Stimulated activated CD4-positive, alpha-beta T cell treated with anti-CD3 and anti-CD28 coated beads, Interleukin-15, amount 100 ng/mL, for 48 hours (primary cell): ENCODE results near the gene CAPS2.

Experiments
- DNase-seq, 2 donors: peaks; one replicate each; pipeline ENCODE4 v3.0.0-alpha.2; 2020; ENCODE audit warnings: low read depth in 2 of 2

CAPS2 gene

DNA sequence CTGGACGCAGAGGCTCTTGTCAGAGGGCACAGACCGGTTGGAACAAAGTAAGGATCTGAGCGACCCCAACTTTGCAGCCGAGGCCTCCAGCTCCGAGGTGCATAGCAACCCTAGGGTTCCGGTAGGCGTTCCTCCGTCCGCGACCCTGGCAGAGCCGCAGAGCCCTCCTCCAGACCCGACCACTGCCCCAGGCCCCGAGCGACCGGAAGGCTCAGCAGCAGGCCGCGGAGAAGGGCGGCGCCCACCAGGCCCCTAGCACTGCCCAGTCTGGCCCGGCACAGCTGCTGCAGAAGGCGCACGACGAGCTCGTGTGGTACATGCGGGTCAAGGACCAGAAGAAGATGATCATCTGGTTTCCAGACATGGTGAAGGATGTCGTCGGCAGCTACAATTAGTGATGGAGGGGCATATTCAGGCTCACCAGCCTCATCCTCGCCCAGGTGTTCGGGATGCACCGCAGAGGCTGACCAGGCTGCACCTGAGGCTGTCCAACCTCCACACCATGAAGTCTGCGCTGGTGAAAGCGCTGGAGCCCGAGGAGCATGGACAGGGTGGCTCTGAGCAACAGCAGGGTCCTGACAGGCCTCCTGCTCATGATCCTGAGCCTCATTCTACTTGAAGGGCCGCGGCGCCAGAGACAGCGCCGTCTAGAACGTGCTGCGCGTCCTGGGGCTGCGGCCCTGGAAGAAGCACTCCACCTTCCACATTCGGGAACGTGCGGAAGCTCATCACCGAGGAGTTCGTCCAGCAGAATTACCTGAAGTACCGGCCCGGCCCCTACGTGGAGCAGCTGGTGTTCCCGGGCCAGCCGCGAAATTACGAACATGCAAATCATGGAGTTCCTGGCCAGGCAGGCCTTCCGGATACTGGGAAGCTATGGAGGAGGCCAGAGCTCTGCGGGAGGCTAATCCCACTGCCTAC lies 24.5 kb downstream of the CAPS2 start:
- no peak for DNase-seq

- no peak for DNase-seq
Observed at GRCh38 chr12:75302781-75303180, 27.3 kb downstream of the CAPS2 start.

DNA sequence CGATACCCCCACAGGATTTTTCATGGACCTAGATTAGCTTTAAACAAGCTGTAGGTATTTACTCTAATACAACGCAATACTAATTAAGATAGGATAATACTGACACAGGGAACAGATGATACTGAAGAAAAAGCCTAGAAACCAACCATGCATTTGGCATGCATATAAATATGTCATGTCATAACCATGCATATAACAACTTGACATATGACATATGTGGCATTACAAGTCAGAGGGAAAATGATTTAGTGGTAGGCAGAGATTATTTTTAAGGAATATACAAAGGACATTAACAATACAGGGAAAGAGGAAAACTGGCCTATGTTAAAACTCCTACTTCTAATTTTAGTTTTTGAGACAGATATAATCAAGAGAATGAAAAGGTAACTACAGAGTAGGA lies 27.9 kb downstream of the CAPS2 start:
- no peak for DNase-seq

DNA sequence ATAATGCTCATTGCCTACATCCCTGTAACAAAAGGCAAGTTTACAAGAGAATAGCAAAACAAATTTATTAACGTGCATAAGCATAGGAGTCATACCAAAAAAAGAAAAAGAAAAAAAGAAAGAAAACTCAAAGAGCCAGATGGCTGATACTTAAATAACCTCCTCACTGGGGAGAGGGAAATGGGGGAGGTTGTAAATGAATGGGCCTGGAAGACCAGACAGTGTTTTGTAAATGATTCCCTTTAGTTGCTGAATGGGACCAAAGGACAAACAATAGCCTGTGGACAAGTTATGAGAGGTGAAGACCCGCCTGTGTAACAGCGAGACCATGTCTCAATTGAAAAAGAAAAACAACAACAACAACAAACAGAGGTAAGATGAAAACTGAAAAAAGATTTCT lies 35.3 kb downstream of the CAPS2 start:
- no peak for DNase-seq

DNA sequence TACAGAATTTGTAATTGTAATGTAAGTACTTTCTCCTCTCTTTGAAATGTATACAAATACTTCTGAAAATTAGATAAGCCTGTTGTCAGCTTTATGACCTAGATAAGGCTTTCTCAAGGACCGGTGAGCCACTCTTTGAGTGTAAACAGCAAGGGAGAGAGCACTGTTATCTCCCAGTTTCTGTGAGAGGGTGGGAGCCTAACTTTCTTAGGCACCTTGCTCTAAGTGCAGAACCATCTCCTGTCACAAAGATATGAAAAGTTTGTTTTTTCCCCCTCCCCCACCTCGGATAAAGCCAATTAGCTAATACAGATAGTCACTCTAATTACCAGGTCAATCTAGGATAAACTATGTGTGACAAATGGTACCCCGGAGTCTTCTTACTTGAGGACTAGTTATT lies 35.8 kb downstream of the CAPS2 start:
- no peak for DNase-seq

GRCh38 chr12:75291014-75291413 lies 39.1 kb downstream of the CAPS2 start:
- no peak for DNase-seq

GRCh38 chr12:75289753-75290152 lies 40.4 kb downstream of the CAPS2 start:
- no peak for DNase-seq

DNA sequence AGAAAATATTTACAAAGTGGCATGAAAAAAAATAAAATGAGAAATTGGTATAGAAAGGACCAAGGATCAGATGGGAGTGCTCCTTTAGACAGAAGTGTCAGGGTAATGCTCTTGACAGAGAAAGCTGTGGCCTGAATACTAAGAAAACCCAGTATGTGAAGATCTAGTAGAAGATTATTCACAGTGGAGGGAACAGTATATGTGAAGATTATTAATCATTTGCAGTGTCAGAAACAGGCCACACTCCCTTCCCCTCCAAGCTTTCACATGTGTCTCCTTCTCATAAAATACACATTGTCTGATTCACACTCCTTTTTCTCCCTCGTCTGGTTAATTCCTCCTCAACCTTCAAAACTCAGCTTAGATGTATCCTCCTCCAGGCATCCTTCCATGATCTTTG lies 41.3 kb downstream of the CAPS2 start:
- no peak for DNase-seq

- no peak for DNase-seq
Observed at GRCh38 chr12:75275702-75276101, 54.4 kb downstream of the CAPS2 start.

DNA sequence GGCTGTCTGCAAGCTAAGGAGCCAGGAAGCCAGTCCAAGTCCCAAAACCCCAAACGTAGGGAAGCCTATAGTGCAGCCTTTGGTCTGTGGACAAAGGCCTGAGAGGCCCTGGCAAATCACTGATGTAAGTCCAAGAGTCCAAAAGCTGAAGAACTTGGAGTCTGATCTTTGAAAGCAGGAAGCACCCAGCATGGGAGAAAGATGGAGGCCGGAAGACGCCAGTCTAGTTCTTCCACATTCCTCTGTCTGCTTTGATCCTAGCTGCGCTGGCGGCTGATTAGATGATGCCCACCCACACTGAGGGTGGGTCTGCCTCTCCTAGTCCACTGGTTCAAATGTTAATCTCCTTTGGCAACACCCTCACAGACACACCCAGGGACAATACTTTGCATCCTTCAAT lies 58.5 kb downstream of the CAPS2 start:
- DNase-seq = no peak

- DNase-seq = no peak
Observed at GRCh38 chr12:75270157-75270556, 60.0 kb downstream of the CAPS2 start.

DNA sequence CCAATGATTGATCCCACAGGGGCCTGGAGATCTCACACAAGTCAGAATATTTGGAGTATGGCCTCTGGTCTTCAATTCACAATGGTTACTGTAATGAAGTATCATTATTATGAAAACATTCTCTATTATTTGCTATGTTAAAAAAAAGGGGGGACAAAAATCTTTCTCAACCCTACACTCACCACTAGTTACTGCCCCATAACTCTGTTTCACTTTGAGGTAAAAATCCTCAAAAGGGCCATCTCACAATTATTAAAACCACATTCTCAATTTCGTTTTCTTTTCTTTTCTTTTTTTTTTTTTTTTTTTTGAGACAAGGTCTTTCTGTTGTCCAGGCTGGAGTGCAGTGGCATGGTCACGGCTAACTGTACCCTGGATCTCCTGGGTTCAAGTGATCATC lies 60.9 kb downstream of the CAPS2 start:
- no peak for DNase-seq

DNA sequence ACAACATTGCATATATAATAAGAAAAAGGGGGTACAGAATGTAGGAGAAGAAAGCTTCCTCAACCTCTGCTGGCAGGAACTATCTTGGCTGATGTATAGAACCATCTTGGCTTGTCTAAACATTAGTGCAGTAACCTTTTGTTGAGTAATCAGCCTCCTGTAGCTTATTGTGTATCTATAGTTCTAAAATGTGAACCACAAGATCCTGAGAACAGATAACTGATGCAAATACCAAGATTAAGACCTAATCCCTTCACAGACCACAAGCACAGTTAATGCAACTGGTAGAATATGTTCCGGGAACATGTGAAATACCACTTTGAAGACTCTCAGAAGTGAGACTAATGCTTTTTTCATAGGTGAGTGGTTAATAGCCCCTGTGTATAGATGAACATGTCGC lies 69.8 kb downstream of the CAPS2 start:
- no peak for DNase-seq

- no peak for DNase-seq
Observed at GRCh38 chr12:75259143-75259542, 71.0 kb downstream of the CAPS2 start.

GRCh38 chr12:75257510-75257909 lies 72.6 kb downstream of the CAPS2 start:
- no peak for DNase-seq

DNA sequence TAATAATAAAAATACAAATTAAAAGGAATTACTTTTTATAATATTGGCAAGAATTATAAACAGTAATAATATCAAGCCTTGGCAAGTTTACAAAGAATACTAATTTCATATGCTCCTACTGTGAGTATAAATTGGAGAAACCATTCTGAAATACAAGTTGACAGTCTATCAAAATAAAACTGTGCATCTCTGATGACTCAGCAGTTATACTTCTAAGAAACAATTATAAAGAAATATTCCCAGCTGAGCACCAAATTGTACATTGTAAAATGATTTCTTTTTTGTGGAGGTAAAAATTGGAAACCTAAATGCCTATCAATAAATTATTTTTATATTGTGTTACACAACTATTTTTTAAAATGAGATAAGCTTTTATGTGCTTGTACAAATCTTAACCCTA lies 85.0 kb downstream of the CAPS2 start:
- DNase-seq = no peak

DNA sequence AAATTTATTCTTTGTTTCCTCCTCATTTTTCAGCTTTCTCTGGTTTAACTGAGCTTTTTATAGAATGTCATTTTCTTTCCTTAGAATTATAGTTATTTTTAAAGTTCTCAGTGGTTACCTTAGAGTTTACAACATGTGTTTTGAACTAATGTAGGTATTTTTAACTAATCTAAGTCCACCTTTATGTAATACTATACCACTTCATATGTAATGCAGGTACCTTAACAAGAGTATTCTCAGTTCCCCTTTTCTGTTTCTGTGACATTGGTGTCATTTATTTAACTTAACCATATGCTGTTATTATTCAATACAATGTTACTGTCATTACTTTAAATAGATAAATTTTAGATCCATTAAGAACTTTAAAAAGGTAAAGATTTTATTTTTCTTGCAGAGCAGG lies 90.1 kb downstream of the CAPS2 start:
- DNase-seq = no peak

DNA sequence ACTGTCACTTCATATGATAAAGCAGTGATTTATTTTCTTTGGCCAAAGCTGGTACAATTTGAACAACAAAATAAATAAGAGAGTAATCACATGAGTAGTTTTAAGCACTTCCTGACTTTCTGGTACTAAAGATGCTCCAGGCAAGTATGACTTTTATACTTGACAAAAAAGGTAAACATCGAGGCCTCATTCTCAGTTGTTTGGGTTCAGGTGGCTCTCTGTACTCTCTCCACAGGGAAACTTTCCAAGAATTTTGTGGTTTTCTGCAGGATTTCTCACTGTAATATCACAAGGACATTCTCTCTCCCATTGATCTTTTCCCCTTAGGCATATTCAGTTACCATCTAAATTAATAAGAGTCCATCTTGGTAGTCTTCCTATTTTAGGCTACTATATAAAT lies 93.9 kb downstream of the CAPS2 start:
- DNase-seq = no peak

DNA sequence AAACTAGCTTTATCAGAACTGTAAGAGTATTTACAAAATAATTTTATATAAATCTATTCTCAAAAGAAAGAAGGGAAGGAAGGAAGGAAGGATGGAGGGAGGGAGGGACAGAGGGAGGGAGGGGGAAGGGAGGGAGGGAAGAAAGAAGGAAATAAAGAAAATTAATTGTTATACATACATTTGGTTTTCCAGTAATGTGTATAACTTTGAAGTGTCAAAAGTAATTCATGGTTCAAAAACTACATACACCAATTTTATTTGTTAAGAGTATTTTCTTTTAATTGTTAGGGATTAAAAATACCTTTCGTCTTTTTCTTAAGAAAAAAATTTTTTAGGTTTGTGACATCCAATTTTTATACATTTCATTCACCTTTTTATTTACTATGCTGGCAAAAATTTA lies 103.0 kb downstream of the CAPS2 start:
- DNase-seq = no peak
